Heart left ventricle (tissue), 13 donors: Measurements from ENCODE around the gene CACNG6.

Source experiments
- CTCF ChIP-seq, 12 donors: fragments of 200-600 bp; sonication (generic) in 4 of 12; IDR thresholded peaks; one replicate each; pipeline versions ENCODE4 v1.5.0 to v1.8.0; 2018 to 2022; ENCODE audit warnings: antibody characterized with exemption in 12 of 12, mild to moderate bottlenecking in 5 of 12
- POLR2A ChIP-seq, 2 donors: fragments of 450-650 bp; IDR thresholded peaks; one replicate each; pipeline ENCODE4 v1.6.1; 2017; ENCODE audit warnings: antibody characterized with exemption in 2 of 2, mild to moderate bottlenecking in 2 of 2, moderate library complexity in 2 of 2
- donor health status: ischemic (EF 13 %, LVEDD 7.1; RV severe dilation, severe dysfunction).
- donor health status: DM: no; HTN: yes; CAD: no.
- donor health status: DM: no; HTN: no; CAD: no.
- donor health status: ischemic (EF 25% LVEDD 6.9; RV normal size, moderate dysfunction).
- donor health status: ischemic (EF 25% LVEDD 5.7; RV mildly dilated, moderate dysfunction).
- donor health status: ischemic (EF 35%, LVEDD 5.7; RV mildly dilated, moderate dysfunction).
- donor health status: nonischemic (EF 11% LVEDD 7.7; RV severe dilation, severe dysfunction).
- donor health status: DM: yes; HTN: yes; CAD: no.
- donor health status: PGD.
- donor health status: ischemic (EF 29% LVEDD 5.4; RV normal size, mild dysfunction).
- donor health status: nonischemic (EF 23%, LVEDD 6.1; RV moderate dilation, normal function).

DNA sequence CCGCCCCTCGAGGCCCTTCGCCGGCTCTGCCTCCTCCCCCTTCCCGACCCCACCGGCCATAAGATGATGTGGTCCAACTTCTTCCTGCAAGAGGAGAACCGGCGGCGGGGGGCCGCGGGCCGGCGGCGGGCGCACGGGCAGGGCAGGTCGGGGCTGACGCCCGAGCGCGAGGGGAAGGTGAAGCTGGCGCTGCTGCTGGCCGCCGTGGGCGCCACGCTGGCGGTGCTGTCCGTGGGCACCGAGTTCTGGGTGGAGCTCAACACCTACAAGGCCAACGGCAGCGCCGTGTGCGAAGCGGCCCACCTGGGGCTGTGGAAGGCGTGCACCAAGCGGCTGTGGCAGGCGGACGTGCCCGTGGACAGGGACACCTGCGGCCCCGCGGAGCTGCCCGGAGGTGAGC, 1.4 kb downstream of the CACNG6 start:
- TF ChIP-seq CTCF (IDR thresholded peaks at IDR 0.05) (no peak), POLR2A (IDR thresholded peaks at IDR 0.05) (no peak)
